HG02642 (cell line): ENCODE results near the gene TNRC6B.
"Not testable (repeated sequence)": the region's sequence is repeated elsewhere in the genome, so short reads cannot be mapped to it uniquely, and the experiment has no call there.

Experiments used
- ATAC-seq: cut with Tn5 transposase; IDR thresholded peaks from one replicate; pipeline ENCODE4 v1.9.1; 2021; ENCODE audit warnings: mild to moderate bottlenecking; ENCODE audit not compliant: unreplicated experiment, poor library complexity

Gene TNRC6B

GRCh38 chr22:40206561-40206960 is 28.8 kb downstream of the TNRC6B start:
- no peak for ATAC-seq

DNA sequence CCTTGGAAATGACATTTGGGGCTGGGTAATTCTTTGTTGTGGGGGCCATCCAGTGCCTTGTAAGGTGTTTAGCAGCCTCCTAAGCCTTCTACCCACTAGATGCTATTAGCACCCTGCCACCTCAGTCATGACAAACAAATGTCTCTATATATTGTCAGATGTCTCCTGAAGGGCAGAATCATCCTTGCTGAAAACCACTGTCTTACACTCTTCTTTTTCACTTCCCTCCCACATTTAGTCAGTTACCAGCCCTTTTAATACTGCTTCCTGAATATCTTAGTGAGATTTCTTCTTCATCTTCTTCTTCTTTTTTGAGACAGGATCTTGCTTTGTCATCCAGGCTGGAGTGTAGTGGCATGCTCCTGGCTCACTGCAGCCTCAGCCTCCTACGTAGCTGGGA is 33.1 kb downstream of the TNRC6B start:
- ATAC-seq, result peak; percentile 72

DNA sequence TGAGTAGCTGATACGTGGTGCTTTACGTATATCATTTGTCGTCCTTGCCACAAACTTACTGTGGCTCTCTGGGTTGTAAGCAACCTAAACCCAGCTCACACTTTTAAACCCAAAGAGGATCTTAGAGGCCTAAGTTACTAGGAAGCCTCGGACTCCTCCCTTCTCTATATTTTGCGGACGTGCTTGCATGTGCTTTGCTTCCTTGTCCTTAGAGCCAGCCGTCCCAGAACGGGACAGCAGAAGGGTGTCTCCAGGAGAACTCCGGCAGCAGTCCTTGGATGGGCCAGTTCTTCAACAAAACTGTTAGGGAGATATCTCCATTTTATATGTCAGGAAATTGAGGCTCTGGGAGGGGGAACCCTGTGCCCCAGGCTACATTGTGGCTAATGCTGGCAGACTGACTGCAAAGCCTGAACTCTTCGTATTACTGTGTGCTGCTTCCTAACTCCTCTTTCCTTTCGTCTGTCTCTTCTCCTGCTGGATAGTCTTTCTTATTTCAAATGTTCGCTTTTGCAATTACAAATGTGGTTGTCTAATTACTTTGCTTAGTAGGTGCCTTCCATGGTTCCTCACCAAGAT is 33.8 kb downstream of the TNRC6B start:
- no peak for ATAC-seq

GRCh38 chr22:40212121-40212520 is 34.4 kb downstream of the TNRC6B start:
- no peak for ATAC-seq

DNA sequence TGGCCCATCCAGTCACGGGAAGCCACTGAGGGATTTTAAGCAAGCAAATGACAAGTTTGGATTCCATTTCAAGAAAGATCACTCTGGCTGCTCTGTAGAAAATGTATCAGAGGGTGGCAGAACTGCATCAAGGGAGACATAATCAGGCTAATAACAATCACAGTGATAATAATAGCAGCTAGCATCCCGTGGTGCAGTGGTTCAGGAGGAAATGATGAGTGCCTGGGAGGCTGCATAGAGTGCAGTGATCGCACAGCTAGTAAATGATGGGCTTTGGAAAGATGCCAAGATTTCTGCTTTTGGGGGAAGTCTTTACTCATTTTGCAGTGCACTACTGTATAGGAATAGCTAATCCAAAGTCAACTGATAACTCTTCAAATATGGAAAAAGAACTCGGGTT is 35.8 kb downstream of the TNRC6B start:
- no peak for ATAC-seq

DNA sequence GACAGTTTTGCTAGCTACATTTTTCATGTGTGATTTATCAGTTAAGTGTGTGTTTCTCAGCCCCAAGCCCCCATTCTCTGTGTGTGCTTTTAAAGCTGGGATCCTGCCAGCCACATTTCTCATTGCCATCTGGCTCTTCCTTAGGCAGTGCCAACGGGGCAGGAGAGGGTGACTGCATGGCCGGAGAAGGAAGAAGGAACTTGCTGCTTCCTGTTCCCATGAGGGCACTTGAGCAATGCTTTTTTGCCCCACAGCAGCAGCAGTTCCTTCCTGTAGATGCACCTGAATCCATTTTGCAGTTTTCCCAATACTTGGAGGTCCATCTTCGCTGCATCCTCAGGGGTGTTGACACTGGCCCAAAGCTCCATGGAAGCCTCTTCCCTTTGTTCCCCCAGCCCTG is 37.5 kb downstream of the TNRC6B start:
- no peak for ATAC-seq

DNA sequence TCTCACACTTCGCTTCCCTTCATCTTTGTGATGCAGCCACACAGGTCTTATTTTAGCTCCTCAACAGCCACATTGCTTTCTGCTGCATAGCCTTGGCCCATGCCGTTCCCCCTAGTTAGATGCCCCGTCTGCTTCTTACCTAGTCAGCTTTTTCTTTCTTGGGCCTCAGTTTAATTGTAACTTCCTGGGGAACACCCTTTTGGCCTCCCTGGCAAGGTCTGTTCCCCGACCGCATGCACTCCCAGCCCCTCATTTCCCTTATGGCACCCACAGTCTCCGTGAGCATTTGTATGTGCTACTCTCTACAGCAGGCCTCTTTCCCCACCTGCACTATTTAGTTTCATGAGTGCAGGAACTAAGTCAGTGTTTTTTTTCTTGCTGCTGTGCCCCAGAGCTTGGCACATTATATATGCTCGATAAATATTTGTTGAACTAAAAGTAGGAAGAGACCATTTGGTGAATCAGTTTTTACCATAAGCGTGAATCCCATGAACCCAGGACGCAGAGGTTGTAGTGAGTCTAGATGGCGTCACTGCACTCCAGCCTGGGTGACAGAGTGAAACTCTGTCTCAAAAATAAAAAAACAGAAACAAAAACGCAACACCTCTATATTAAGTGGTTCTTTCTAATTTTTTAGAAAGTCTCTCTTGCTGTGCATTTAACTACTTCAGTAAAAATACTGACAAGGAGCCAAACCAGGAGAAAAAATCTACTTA is 38.5 kb downstream of the TNRC6B start:
- peak; percentile 78 for ATAC-seq

GRCh38 chr22:40218152-40218551 is 40.4 kb downstream of the TNRC6B start:
- ATAC-seq, result no peak

GRCh38 chr22:40218723-40219294 is 41.1 kb downstream of the TNRC6B start:
- no peak for ATAC-seq

DNA sequence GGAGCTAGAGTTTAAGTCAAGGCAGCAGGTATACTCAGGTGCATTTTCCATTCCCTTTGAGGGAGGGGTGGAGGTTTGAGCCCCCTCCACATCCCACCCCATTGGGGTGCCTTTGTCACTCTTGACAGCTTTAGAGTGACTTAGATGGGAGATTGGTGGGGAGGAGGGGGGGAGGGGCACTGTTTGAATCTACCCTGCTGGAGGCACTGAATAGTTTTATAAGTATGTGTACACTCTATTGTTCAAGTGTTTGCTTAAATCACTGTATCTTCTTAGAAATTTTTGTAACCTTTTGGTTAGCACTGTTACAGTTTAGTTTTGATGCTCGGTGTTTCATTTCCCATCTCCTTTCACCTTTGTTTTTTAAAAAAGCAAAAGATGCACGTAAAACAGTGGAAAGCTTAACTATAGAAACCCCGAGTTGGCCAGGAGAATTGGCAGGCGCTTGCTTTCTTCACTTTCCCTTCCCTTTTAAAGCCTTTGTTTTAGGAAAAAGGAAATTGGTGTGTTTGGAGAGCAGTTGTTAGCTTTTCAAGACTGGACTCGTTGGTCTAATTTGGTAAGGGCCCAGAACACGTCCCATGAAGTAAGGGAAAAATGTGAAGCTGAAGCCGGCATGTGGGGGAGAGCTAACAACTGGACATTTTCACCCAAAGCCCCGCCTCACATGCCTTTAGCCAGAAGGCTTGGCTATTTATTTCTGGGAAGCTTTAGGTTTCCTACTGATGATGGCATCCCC is 42.8 kb downstream of the TNRC6B start:
- ATAC-seq, result no peak

GRCh38 chr22:40221055-40221414 is 43.3 kb downstream of the TNRC6B start:
- ATAC-seq, result no peak

- not testable (repeated sequence) for ATAC-seq
Measured at GRCh38 chr22:40222979-40223378, 45.3 kb downstream of the TNRC6B start.

GRCh38 chr22:40224702-40225101 is 47.0 kb downstream of the TNRC6B start:
- ATAC-seq, result no peak

- ATAC-seq, result no peak
Measured at GRCh38 chr22:40226620-40227019, 48.9 kb downstream of the TNRC6B start.

GRCh38 chr22:40231618-40232313 is 54.0 kb downstream of the TNRC6B start:
- ATAC-seq, result no peak

DNA sequence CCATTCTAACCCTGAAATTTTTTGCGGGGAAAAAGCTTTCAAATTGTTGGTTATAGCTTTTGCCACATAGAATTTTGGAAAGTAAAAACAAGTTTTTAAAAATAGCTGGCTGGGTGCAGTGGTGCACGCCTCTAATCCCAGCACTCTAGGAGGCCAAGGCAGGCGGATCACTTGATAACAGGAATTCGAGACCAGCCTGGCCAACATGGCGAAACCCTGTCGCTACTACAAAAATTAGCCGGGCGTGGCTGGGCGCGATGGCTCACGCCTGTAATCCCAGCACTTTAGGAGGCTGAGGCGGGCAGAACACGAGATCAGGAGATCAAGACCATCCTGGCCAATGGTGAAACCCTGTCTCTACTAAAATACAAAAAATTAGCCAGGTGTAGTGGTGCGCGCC is 54.9 kb downstream of the TNRC6B start:
- no peak for ATAC-seq

DNA sequence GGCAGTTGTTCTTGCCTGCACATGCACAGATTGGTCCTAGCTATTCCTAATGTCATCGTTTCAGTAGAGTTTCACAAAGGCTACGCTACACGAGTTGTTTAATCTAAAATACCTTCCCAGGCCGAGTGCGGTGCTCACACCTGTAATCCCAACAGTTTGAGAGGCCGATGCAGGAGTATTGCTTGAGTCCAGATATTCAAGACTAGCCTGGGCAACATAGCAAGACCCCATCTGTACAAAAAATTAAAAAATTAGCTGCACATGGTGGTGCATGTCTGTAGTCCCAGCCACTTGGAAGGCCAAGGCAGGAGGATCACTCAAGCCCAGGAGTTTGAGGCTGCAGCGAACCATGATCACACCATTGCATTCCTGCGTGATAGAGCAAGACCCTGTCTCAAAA is 56.2 kb downstream of the TNRC6B start:
- ATAC-seq, result no peak

DNA sequence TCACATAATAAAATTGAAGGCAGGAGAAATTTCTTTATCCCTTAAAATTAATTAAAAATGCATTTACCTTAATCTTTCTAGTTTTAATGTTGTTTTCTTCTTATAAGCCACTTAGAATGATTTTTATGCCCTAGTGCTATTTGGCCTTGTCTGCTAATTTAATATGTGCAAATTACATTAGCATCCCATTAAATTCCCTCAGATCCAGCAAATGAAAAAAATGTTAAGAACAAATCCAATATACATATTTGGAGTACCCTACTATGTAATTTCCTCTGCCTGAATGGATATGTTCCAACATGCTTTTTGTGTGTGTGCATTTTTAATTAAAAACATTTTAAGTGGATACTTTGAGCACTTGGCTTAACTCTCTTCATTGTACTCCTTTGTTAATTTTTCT is 56.9 kb downstream of the TNRC6B start:
- ATAC-seq, result no peak

GRCh38 chr22:40235308-40235707 is 57.6 kb downstream of the TNRC6B start:
- no peak for ATAC-seq

DNA sequence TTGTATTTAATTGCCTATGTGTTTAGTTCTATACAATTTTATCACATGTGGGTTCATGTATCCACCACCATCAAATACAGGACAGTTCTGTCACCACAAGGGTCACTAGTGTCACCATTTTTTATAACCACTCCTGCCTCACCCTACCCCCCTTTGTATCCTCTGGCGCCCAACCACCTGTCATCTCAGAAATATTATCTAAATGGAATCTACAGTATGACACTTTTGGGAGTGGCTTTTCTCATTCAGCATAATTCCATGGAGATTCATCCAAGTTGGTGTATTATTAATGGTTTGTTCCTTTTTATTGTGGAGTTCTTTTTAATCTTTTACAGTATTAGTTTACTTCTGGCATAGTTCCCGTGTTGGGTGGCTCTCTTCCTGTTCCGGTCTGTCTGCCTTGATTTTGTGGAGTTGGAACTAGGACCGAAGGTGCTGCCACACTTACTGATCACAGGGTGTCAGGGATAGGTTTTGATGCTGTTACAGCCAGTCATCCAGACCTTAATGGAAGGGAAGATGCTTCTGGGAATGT is 58.5 kb downstream of the TNRC6B start:
- no peak for ATAC-seq
